ENCODE data around the gene DUS1L. TPM values are rescaled to one million over a fixed set of nuclear protein-coding genes. Genes with fewer than 3 reads are reported as not detected.

DUS1L gene
- total RNA-seq, 1 donor from 2014 or later = 73.3 TPM

GRCh38 chr17:82090549-82091263, 25.1 kb upstream of the DUS1L start:
- peaks cover 9% of the 10 kb centered on the region for H3K36me3 Mint-ChIP-seq (ENCODE audit: unreplicated experiment)
- no peak for TF ChIP-seq CTCF (IDR thresholded peaks at IDR 0.05)
- peaks cover 2% of the 10 kb centered on the region for H3K4me1 Mint-ChIP-seq (ENCODE audit: unreplicated experiment)

GRCh38 chr17:82089723-82090548, 24.3 kb upstream of the DUS1L start:
- Mint-ChIP-seq H3K36me3 (ENCODE audit: unreplicated experiment) (peaks cover 9% of the 10 kb centered on the region), H3K4me1 (ENCODE audit: unreplicated experiment) (no peaks in the 10 kb centered on the region), H3K27ac (ENCODE audit: unreplicated experiment) (no peak overlapping the region), H3K9me3 (ENCODE audit: unreplicated experiment) (no peaks in the 10 kb centered on the region), H3K4me3 (ENCODE audit: unreplicated experiment) (no peak overlapping the region), H3K27me3 (ENCODE audit: unreplicated experiment) (no peaks in the 10 kb centered on the region)
- TF ChIP-seq CTCF (IDR thresholded peaks at IDR 0.05) = no peak
- no peak for DNase-seq (ENCODE audit: extremely low spot score, unreplicated experiment)

More at GRCh38 chr17:82090549-82091263, 25.1 kb upstream of the DUS1L start:
- H3K9me3 Mint-ChIP-seq (ENCODE audit: unreplicated experiment) = no peaks in the 10 kb centered on the region
- DNase-seq (ENCODE audit: extremely low spot score, unreplicated experiment) = no peak
- no peaks in the 10 kb centered on the region for H3K27me3 Mint-ChIP-seq (ENCODE audit: unreplicated experiment)
- H3K27ac Mint-ChIP-seq (ENCODE audit: unreplicated experiment) = no peak overlapping the region
- H3K4me3 Mint-ChIP-seq (ENCODE audit: unreplicated experiment) = no peak overlapping the region

- Mint-ChIP-seq H3K27me3 (ENCODE audit: unreplicated experiment) (no peaks in the 10 kb centered on the region), H3K4me1 (ENCODE audit: unreplicated experiment) (no peaks in the 10 kb centered on the region), H3K36me3 (ENCODE audit: unreplicated experiment) (peaks cover 12% of the 10 kb centered on the region), H3K27ac (ENCODE audit: unreplicated experiment) (no peak overlapping the region), H3K4me3 (ENCODE audit: unreplicated experiment) (no peak overlapping the region), H3K9me3 (ENCODE audit: unreplicated experiment) (no peaks in the 10 kb centered on the region)
- TF ChIP-seq CTCF (IDR thresholded peaks at IDR 0.05) = no peak
- DNase-seq (ENCODE audit: extremely low spot score, unreplicated experiment) = no peak
Observed at GRCh38 chr17:82088838-82089722, 23.5 kb upstream of the DUS1L start.

- peaks cover 11% of the 10 kb centered on the region for H3K36me3 Mint-ChIP-seq (ENCODE audit: unreplicated experiment)
- no peak for TF ChIP-seq CTCF (IDR thresholded peaks at IDR 0.05)
- no peaks in the 10 kb centered on the region for H3K4me1 Mint-ChIP-seq (ENCODE audit: unreplicated experiment)
- H3K4me3 Mint-ChIP-seq (ENCODE audit: unreplicated experiment) = no peak overlapping the region
- H3K27ac Mint-ChIP-seq (ENCODE audit: unreplicated experiment) = no peak overlapping the region
- H3K9me3 Mint-ChIP-seq (ENCODE audit: unreplicated experiment) = no peaks in the 10 kb centered on the region
- H3K27me3 Mint-ChIP-seq (ENCODE audit: unreplicated experiment) = no peaks in the 10 kb centered on the region
- DNase-seq (ENCODE audit: extremely low spot score, unreplicated experiment) = no peak
Observed at GRCh38 chr17:82087961-82088837, 22.6 kb upstream of the DUS1L start.
